ENCODE results near the gene TNC.

TNC gene

GRCh38 chr9:115036691-115037090, 81.3 kb downstream of the TNC start:
- H3K4me1 ChIP-seq = peaks cover 0 to 79% (median 4%) of the 10 kb centered on the region in 10 experiments; a peak in 9 of 20 replicates
- H3K27me3 ChIP-seq = peaks cover 0 to 70% (median 26%) of the 10 kb centered on the region in 11 experiments; a peak in 14 of 22 replicates
- H4K20me1 ChIP-seq = peaks cover 0 to 4% (median 0%) of the 10 kb centered on the region in 11 experiments; a peak in 3 of 22 replicates
- H3K9me3 ChIP-seq (replicated peaks in 1 of 11) = no peaks in the 10 kb centered on the region
- no peak for TF ChIP-seq Cebpa-rat (IDR thresholded peaks at IDR 0.05)
- no peak overlapping the region for H3K9ac ChIP-seq
- no peak overlapping the region for H3K27ac ChIP-seq
- H3K36me3 ChIP-seq = no peaks in the 10 kb centered on the region
- H3K4me2 ChIP-seq = peak overlapping the region in 3 of 11 experiments; percentile 69 to 86 (median 75); a peak in 7 of 22 replicates
- no peak overlapping the region for H3K4me3 ChIP-seq

DNA sequence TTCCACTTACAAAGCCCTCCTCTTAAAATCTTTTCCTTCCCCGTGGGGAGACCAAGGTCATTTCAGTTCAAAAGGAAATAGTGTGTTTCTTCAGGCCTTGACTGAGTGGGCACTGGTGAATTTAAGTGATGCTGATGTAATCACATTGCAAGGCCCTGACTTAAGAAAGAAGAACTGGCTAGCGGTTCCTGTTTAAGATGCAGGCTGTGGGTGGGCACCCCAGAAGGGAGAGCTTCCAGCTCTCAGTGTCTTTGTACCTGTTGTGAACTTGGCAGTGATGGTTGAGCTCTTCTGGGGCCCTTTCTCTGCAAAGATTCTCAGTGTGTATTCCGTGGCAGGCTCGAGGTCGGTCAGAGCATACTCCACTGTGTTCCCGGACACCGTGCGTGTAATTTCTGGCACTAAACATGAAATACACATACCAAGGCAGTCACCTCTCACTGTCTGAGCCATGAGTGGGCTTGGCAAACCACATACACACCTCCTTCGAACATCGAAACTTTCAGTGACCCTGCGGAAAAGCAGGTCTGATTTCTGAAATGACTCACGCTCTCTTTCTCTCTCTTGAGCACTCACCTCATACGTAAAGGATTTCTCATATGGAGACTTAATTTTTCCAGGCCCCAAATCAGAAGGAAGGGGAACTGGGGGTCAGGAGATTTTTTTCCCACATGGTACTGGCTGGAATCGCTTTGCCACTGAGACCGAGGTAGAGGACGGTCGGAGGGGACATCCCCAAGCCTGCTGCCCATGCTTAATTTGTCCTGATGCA, 81.9 kb downstream of the TNC start:
- Histone ChIP-seq H3K36me3 (no peaks in the 10 kb centered on the region), H3K4me2 (peak overlapping the region in 5 of 11 experiments; percentile 21 to 86 (median 69); a peak in 10 of 22 replicates), H3K9ac (peak overlapping the region in 1 of 11 experiments; percentile 19; a peak in 1 of 22 replicates), H3K4me1 (peaks cover 0 to 72% (median under 1%) of the 10 kb centered on the region in 10 experiments; a peak in 9 of 20 replicates), H3K4me3 (no peak overlapping the region), H3K9me3 (replicated peaks in 1 of 11) (no peaks in the 10 kb centered on the region), H3K27ac (peak overlapping the region in 3 of 11 experiments; percentile 28 to 68 (median 66); a peak in 3 of 22 replicates), H3K27me3 (peaks cover 0 to 66% (median 19%) of the 10 kb centered on the region in 11 experiments; a peak in 14 of 22 replicates), H4K20me1 (peaks cover 0 to 4% (median 0%) of the 10 kb centered on the region in 11 experiments; a peak in 2 of 22 replicates)
- TF ChIP-seq Cebpa-rat (IDR thresholded peaks at IDR 0.05) = peak in 1 of 11 experiments; percentile 29; a peak in 1 of 22 replicates

GRCh38 chr9:115034801-115035200, 83.2 kb downstream of the TNC start:
- peaks cover 0 to 8% (median 0%) of the 10 kb centered on the region in 11 experiments; a peak in 2 of 22 replicates for H4K20me1 ChIP-seq
- H3K4me2 ChIP-seq = peak overlapping the region in 4 of 11 experiments; percentile 32 to 86 (median 72); a peak in 7 of 22 replicates
- no peaks in the 10 kb centered on the region for H3K36me3 ChIP-seq
- H3K27me3 ChIP-seq = peaks cover 0 to 66% (median 9%) of the 10 kb centered on the region in 11 experiments; a peak in 12 of 22 replicates
- no peak overlapping the region for H3K4me3 ChIP-seq
- no peaks in the 10 kb centered on the region for H3K9me3 ChIP-seq (replicated peaks in 1 of 11)
- no peak for TF ChIP-seq Cebpa-rat (IDR thresholded peaks at IDR 0.05)
- H3K9ac ChIP-seq = no peak overlapping the region
- peaks cover 0 to 60% (median 0%) of the 10 kb centered on the region in 10 experiments; a peak in 8 of 20 replicates for H3K4me1 ChIP-seq
- H3K27ac ChIP-seq = peak overlapping the region in 2 of 11 experiments; percentile 66 to 68; a peak in 1 of 22 replicates

DNA sequence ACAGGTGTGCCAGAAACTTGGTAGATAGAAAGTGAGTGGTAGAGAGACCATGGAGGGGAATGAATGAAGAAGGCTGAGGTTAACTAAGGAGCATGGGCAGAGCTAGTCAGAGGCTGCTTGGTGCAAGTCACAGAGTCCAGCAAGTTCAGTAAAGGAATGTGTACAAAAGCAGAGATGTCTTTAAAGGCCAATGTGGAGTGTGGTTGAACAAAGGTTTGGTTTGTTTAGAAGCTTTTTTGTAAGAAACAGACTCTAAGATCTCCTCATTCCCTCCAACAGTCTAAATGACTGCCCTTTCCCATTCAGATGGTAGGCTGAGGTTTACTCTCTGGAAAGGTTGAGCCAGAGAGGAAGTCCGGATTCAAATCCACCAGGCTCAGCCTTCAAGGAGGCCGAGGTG, 84.2 kb downstream of the TNC start:
- Histone ChIP-seq H3K9me3 (replicated peaks in 1 of 11) (no peaks in the 10 kb centered on the region), H3K9ac (no peak overlapping the region), H4K20me1 (peaks cover 0 to 8% (median 0%) of the 10 kb centered on the region in 11 experiments; a peak in 2 of 22 replicates), H3K27ac (no peak overlapping the region), H3K4me3 (no peak overlapping the region), H3K4me2 (peak overlapping the region in 2 of 11 experiments; percentile 9 to 75; a peak in 1 of 22 replicates), H3K36me3 (no peaks in the 10 kb centered on the region), H3K27me3 (peaks cover 0 to 58% (median 9%) of the 10 kb centered on the region in 11 experiments; a peak in 11 of 22 replicates), H3K4me1 (peaks cover 0 to 50% (median 0%) of the 10 kb centered on the region in 10 experiments; a peak in 8 of 20 replicates)
- no peak for TF ChIP-seq Cebpa-rat (IDR thresholded peaks at IDR 0.05)

GRCh38 chr9:115032296-115032695, 85.7 kb downstream of the TNC start:
- Histone ChIP-seq H3K9me3 (replicated peaks in 1 of 11) (no peaks in the 10 kb centered on the region), H3K4me1 (peaks cover 0 to 48% (median 0%) of the 10 kb centered on the region in 10 experiments; a peak in 8 of 20 replicates), H3K27ac (no peak overlapping the region), H3K4me3 (no peak overlapping the region), H3K36me3 (no peaks in the 10 kb centered on the region), H3K27me3 (peaks cover 0 to 43% (median 0%) of the 10 kb centered on the region in 11 experiments; a peak in 8 of 22 replicates), H4K20me1 (peaks cover 0 to 8% (median 0%) of the 10 kb centered on the region in 11 experiments; a peak in 2 of 22 replicates), H3K9ac (no peak overlapping the region), H3K4me2 (peak overlapping the region in 2 of 11 experiments; percentile 15 to 39; a peak in 3 of 22 replicates)
- TF ChIP-seq Cebpa-rat (IDR thresholded peaks at IDR 0.05) = no peak

- no peak for TF ChIP-seq Cebpa-rat (IDR thresholded peaks at IDR 0.05)
- H3K9me3 ChIP-seq (replicated peaks in 1 of 11) = no peaks in the 10 kb centered on the region
- no peak overlapping the region for H3K4me3 ChIP-seq
- H3K9ac ChIP-seq = no peak overlapping the region
- no peaks in the 10 kb centered on the region for H3K36me3 ChIP-seq
- peaks cover 0 to 4% (median 0%) of the 10 kb centered on the region in 11 experiments; a peak in 1 of 22 replicates for H4K20me1 ChIP-seq
- no peak overlapping the region for H3K27ac ChIP-seq
- peaks cover 0 to 27% (median 0%) of the 10 kb centered on the region in 10 experiments; a peak in 6 of 20 replicates for H3K4me1 ChIP-seq
- peaks cover 0 to 35% (median 0%) of the 10 kb centered on the region in 11 experiments; a peak in 6 of 22 replicates for H3K27me3 ChIP-seq
- no peak overlapping the region for H3K4me2 ChIP-seq
Observed at GRCh38 chr9:115030006-115030405, 88.0 kb downstream of the TNC start.

DNA sequence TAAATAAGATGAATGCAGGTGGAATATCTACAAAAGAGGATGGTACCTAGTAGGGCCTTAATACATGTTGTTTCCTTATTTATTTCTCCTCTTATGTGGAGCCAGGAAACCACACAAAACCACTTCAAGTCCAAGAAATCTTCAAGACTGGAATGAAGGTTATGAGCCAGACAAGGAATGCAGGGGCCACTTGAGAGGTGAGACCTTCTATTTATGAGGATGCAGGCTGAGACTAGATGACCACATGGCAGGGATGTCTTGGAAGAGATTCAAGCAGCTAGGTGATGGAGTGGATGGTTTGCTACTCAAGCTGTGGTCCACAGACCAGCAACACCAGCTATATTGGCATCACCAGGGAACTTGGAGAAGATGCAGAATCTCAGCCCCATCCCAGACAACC, 92.2 kb downstream of the TNC start:
- H3K9me3 ChIP-seq (replicated peaks in 1 of 11) = no peaks in the 10 kb centered on the region
- peaks cover 0 to 12% (median 0%) of the 10 kb centered on the region in 11 experiments; a peak in 1 of 22 replicates for H3K27me3 ChIP-seq
- H3K36me3 ChIP-seq = no peaks in the 10 kb centered on the region
- H3K27ac ChIP-seq = no peak overlapping the region
- TF ChIP-seq Cebpa-rat (IDR thresholded peaks at IDR 0.05) = no peak
- peaks cover 0 to 4% (median 0%) of the 10 kb centered on the region in 11 experiments; a peak in 1 of 22 replicates for H4K20me1 ChIP-seq
- no peak overlapping the region for H3K4me3 ChIP-seq
- H3K9ac ChIP-seq = no peak overlapping the region
- no peaks in the 10 kb centered on the region for H3K4me1 ChIP-seq
- H3K4me2 ChIP-seq = no peak overlapping the region

DNA sequence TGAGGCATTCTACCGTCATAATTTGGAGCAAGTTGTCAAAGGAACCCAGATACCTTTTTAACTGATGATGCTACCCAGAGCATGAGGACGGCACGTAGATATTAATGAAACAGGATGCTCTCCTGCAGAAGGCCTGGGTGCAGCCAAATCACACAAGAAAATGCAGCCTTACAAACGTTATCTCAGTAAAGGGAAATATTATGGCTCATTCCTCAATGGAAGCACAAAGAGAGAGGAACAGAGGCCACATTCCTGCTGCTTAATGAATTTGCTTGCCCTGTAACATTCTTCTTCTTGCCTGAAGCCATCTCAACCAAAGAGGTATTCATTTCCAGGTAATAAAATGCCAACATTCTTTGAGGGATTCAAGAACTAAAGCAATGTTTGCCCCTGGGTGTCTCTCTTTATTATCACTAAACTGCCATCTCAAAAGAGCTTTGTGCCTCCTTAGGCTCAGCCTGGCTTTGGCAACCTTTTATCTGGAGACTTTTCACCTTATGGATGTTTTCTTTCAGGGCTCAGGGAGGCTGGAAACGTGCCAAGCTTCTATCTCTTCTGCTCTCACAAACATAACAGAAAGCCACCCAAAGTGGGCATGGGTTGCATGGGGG, 92.9 kb downstream of the TNC start:
- Histone ChIP-seq H3K9ac (no peak overlapping the region), H3K4me2 (no peak overlapping the region), H3K4me1 (no peaks in the 10 kb centered on the region), H3K27ac (no peak overlapping the region), H3K36me3 (no peaks in the 10 kb centered on the region), H3K9me3 (replicated peaks in 1 of 11) (no peaks in the 10 kb centered on the region), H4K20me1 (peaks cover 0 to 2% (median 0%) of the 10 kb centered on the region in 11 experiments; a peak in 1 of 22 replicates), H3K27me3 (peaks cover 0 to 5% (median 0%) of the 10 kb centered on the region in 11 experiments; a peak in 1 of 22 replicates), H3K4me3 (no peak overlapping the region)
- no peak for TF ChIP-seq Cebpa-rat (IDR thresholded peaks at IDR 0.05)
